SK-MEL-5 (cell line): ENCODE data around the gene VWDE. TPM values are rescaled to one million over a fixed set of nuclear protein-coding genes. Genes with fewer than 3 reads are reported as not detected.
"Not testable (repeated sequence)": the region's sequence is repeated elsewhere in the genome, so short reads cannot be mapped to it uniquely, and the experiment has no call there.

Experiments
- DNase-seq: peaks from one replicate; pipeline ENCODE4 v3.0.0-alpha.2; 2016; ENCODE audit warnings: low read depth, low spot score
- in situ Hi-C: cut with HindIII; loops from 2 replicates; pipeline ENCODE4 v1.10.0; 2016; ENCODE audit warnings: low sequenced_read_pairs, high pct_unique_total_duplicates, low pct_unique_long_range_greater_than_20kb
- polyA plus RNA-seq, 2 experiments: library from polyadenylated mRNA; depleted of rRNA; stranded (reverse); fragments of >200 nt; gene quantifications; 2 replicates each; pipeline ENCODE4 v1.2.3, GENCODE V29; 2015
- total RNA-seq: library from RNA; depleted of rRNA; stranded (reverse); fragments of >200 nt; shearing (Covaris generic); gene quantifications from 2 replicates; pipeline ENCODE4 v1.2.3, GENCODE V29; 2014; rRNA removed

Gene VWDE
- 0.16 and 0.32 TPM in 2 replicates for total RNA-seq
- not detected in 2 replicates for polyA plus RNA-seq (2015; cell fraction: cytosol; rRNA removed)
- 0.26 and 1.5 TPM in 2 replicates for polyA plus RNA-seq (2015; cell fraction: nucleus; rRNA removed)

DNA sequence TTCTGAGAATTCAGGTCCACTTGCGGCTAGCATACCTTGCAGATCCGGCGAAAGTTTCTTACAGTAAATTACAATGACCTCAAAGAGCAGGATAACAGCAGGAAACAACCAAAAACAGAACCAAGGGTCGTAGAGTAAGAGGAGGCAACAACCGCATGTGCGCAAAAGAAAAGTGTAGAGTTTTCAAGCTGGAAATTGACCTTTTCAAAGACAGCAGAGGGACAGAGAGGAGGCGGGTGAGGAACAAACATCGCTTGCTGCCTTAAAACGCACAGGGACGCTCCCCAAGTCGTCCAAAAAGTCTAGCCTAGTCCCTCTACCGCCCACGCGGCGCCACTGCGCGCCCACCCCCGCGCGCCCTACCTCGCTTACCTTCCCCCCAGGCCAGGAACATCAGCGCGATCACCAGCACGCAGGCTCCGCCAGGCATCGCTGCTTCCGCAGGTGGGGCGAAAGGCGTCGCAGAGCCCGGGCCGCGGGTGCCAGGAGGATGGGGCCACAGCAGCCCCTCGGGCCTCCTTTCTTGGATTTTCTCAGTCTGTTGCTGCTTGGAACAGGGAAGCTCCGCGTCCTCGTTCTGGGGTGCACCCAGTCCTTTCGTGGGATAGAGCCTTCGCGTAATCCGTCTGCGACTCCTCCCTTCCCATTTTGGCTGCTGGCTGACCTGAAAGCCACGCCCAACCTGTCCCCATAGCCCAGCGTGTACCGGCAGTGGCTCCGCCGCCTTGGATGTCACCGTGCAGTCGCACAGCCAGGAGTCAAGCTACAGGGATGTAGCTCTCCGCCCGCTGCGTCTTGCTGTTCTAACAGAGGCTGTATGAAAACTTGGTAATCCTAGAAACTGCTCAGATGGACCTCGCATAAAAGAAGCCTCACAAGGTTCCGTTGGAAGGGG is at the start of gene VWDE:
TSS of gene VWDE (minus strand) at position 579 of the 895 bp plus-strand sequence. CDS start at position 430, 149 bp downstream.
- no peak for DNase-seq
- in situ Hi-C loops, result no loop called here

DNA sequence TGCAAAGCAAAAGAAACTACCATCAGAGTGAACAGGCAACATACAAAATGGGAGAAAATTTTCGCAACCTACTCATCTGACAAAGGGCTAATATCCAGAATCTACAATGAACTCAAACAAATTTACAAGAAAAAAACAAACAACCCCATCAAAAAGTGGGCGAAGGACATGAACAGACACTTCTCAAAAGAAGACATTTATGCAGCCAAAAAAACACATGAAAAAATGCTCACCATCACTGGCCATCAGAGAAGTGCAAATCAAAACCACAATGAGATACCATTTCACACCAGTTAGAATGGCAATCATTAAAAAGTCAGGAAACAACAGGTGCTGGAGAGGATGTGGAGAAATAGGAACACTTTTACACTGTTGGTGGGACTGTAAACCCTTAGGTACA is 49.5 kb upstream of the VWDE start:
- in situ Hi-C loops, DNase-seq: not testable (repeated sequence)

DNA sequence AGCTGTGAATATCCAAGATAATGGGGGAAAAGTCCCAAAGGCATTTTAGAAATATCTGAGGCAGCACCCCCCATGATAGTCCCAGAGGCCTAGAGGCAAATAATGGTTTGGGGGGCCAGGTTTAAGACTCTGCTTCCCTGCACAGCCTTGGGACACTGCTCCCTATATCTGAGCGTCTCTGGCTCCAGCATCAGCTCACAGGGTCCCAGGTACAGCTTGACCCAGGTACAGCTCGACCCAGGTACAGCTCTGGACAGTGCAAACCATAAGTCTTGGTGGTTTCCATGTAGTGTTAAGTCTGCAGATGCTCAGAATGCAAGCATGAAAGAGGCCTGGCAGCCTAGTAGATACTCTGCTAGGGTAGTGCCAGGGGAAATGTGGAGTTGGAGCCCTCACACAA is 47.0 kb upstream of the VWDE start:
- in situ Hi-C loops, result no loop called here
- DNase-seq, result no peak

DNA sequence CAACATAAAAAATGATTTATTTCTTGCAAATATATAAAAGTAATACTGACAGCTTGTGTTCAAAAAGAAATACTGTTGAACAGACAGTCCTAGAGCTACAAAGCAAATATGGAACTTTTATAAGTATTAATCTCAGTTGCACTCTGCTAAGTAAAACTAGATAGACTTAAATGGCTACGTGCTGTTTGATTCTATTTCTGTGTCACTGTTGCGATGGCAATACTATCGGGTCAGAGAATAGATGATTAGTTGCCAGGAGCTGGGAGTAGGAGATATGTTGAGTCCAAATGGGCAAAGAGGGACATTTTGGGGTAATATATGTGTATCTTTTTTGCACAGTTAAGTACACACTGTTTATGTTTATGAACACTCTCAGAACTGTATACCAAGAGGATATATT is 41.1 kb upstream of the VWDE start:
- in situ Hi-C loops, result no loop called here
- no peak for DNase-seq

DNA sequence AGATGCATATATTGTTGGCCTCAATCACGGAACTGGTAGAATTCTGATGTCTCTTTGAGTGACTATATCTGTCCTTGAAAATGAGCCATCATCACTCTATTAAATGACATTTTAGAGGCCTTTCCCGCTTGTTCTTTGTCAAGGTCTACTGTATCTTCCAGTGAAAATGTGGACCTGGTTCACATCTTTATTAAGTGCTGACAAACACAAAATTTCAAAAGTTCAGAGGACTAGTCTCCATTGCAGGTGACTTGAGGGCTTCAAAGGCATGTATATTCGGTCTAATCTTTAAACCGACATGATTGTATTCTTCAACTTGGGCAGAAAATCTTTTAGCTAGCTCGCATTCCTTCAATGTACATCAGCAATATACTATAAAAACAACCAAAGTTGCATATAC is 36.6 kb upstream of the VWDE start:
- no peak for DNase-seq
- in situ Hi-C loops, result no loop called here

DNA sequence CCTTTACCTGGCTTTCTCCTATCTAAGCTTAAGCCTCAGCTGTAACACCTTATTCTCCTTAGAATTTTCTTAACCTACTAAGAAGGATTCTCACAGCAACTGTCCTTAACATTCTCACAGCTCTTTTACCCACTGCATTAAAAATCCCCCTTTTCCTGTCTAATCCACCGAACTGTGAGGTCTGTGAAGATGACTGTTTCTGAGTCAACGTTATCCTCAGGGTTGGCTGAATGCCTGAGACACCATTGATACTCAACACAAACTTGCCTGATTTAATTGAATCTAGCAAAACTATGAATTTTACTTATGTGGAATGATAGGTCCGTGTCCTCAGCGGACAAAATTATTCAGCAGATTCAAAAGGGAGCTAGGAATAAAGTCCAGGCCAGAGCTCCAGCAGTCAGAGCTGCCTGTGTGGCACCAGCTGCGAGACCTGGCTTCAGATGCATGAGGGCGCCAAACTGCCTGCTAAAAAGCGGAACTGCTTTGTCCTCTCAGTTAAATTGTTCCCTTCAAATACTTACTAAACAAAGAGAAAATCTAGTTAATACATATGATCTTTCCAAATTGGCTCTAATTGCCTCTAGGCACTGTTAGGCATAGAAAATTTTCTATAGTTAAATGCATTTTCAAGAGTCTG is 33.4 kb upstream of the VWDE start:
- in situ Hi-C loops, result no loop called here
- DNase-seq, result peak; percentile 37

DNA sequence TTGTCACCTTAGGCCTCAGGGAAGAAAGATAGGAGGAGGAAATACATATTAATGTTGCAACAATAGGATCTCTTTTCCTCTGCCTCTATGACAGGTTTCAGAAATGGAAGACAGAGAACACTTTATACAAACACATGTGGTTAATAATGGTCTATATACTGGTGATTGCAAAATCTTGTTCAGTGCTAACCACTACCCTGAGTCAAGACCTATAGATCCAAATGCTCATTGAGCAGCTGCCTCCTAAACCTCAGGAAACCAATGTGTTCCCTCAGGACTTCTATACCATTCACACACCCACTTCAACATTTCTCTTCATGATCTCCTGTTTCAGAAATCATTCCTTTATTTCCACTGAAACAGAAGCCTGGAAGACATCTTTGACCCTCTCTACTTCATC is 32.5 kb upstream of the VWDE start:
- peak; percentile 46 for DNase-seq
- in situ Hi-C loops, result no loop called here

DNA sequence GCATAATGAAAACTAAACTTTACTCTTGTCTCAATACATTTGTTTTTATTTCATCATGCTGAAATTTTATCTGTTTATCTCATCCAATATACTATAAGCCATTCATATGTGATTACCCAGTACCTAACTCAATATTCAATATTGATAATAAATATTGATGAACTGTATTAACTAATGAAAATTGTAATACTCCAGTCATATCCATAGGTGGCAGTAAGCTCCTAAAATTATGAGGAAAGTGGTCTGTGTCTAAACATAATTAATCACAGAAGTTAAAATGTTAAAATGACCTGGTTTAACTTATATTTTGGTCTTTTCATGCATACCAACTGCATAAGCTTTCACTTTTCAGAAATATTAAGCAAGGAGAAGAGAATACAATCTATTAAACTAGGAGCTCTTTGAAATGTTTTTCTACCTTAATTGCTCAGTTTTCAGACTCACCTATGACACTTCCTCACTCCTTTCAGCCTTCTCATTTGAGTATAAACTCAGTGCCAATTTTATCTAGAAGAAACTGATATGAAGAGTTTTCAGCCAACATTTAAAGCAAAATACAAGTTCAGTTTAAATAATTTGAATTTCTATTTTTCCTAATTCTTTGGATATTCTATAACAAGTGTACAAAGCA is 30.5 kb upstream of the VWDE start:
- DNase-seq, result peak; percentile 44
- in situ Hi-C loops, result no loop called here

DNA sequence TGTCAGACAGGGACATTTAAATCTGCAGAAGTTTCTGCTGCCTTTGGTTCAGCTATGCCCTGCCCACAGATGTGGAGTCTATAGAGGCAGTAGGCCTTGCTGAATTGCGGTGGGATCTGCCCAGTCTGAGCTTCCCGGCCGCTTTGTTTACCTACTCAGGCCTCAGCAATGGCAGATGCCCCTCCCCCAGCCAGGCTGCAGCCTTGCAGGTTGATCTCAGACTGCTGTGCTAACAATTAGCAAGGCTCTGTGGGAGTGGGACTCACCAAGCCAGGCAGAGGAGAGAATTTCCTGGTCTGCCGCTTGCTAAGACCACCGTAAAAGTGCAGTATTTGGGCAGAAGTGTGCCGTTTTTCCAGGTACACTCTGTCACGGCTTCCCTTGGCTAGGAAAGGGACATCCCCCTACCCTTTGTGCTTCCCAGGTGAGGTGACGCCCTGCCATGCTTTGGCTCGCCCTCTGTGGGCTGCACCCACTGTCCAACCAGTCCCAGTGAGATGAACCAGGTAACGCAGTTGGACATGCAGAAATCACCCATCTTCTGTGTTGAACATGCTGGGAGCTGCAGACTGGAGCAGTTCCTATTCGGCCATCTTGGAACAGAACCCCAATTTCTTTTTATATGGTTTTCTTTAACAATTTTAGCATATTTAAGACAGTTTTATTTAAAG is 28.4 kb upstream of the VWDE start:
- DNase-seq, result no peak

DNA sequence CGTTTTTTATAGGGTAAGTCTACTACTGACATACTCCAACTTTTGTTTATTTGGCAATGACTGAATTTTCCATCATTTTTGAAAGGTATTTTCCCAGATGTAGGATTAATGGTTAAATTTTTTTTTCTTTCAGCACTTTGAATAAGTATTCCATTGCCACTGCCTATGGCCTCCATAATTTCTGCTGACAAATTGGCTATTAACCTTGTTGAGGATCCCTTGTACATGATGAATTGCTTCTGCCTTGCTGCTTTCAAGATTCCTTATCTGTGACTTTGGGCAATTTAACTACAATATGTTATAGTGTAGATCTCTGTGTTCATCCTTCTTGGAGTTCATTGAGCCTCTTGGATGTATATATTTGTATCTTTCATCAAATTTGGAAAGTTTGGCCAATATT is 21.6 kb upstream of the VWDE start:
- DNase-seq, result no peak
- in situ Hi-C loops, result no loop called here

More for the DNA sequence above, 28.4 kb upstream of the VWDE start:
- in situ Hi-C loops, result no loop called here

DNA sequence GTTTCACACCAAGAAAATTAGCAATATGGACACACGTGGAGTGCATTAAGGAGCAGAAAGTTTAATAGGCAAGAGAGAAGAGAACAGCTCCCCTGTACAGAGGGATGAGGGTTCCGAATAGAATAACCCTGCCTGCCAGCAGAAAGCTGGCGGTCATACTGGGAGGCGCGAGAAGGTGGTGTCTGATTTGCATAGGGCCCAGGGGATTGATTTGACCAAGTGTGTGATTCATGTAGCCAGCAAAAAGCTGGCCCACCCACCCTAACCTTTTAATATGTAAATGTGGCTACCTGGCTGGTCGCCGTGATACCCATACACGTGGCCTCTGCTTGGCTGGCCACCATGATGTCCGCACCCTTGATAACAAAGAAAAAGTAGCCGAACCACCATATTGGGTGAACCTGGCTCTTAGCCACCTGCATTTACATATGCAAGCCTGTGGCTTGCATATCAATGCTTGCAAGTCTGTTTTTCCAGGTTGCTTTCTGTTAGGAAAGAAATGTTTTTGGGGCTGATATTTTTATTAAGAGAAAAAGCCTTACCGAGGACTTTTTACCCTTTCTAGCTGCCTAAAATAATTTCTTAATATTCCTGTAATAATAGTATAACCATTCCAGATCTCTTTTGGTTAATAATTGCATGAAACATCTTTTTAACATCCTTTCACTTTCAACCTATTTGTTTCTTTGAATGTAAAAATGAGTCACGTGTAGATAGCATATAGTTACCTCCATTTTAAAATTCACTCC is 20.5 kb upstream of the VWDE start:
- no peak for DNase-seq
- in situ Hi-C loops, result no loop called here

DNA sequence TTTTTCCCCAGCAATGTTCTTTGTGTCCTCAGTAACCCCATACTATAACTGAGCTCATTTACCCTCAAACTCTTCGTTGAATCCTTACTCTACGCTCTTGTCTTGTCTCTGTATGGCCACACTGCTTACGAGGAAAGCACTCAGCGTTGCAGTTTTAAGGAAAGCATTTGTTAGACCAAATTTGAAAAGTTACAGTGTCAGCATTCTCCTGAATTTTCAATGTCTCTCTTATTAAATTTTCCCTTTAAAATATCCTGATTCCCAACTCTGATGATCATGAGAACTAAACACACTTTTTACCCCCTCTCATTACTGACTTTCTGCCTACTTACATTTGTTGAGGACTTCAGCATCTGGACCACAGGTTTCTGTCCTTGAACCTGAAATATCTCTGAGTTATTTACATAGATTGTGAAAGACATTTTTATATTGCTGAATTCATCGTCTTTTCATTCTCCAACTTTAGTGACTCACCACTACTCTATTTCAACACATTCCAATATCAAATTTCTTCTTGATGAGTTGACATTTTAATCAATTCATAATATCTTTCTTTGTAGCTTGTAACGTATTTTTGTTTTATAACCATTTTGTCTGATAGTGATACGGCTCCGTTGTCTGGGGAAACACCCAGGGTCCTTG is 19.8 kb upstream of the VWDE start:
- in situ Hi-C loops, result no loop called here
- DNase-seq, result no peak

DNA sequence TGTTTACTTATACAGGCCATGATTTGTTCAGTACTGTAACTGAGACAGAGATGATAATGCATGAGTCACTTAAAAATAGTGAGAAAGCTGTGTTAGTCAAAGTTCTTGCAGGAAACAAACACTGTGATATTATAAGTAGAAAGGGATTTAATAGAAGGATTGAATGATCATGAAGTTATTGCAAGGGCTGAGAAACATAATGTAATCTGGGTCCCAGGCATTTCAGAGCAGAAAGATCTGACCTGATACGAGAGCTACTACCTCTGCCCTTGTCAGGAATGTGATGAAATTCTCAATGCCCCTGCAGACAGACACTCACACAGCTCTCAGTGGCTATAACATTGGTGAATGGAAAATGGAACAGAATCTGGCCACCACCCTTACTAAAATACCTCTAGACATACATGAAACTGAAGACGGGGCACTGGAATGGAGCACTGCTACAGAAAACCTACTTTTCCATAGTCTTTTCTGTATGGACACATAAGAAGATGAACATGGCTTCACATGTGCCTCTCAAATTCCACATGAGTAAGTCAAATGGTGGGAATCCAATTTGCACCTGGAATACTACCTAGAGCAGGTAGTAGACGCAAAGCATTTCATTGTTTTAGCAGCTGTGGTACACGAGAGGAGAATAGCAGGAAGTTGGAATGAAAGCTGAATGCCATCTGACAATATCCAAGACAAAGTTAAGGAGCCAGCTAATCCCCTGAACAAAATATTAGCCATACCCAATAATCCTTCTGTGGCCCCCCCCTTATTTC is 19.1 kb upstream of the VWDE start:
- no peak for DNase-seq
- in situ Hi-C loops, result no loop called here

DNA sequence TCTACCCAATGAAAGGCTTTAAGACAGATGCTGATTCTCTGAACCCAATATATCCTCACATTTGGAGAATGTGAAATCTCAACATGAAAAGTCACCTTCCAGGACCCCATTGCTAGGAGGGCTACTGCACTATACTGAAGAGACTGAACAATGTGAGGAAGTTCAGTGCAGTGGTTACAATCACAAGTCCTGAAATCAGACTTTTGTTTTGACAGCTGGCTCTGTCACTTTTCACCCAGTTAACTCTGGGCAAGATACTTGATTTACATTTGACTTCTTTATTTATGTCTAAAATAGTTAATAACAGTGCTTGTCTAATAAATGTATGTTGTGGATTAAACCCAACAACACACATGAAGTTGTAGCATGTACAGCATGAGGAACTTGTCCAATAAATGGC is 14.8 kb upstream of the VWDE start:
- no peak for DNase-seq
- in situ Hi-C loops, result no loop called here

DNA sequence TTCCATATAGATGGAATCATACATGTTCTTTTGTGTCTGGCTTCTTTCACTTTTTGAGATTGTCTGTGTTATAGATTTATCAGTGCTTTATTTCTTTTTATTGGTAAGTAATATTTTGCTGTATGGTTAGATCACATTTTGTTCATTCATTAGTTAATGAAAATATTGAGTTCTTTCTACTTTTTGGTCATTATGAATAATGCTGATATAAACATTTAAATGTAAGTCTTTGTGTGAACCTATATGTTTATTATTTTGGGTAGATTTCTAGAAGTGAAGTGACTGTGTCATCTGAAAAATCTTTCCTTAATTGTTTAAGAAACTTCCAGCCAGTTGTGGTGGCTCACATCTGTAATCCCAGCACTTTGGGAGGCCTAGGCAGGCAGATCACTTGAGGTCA is 11.4 kb upstream of the VWDE start:
- in situ Hi-C loops, result no loop called here
- no peak for DNase-seq

DNA sequence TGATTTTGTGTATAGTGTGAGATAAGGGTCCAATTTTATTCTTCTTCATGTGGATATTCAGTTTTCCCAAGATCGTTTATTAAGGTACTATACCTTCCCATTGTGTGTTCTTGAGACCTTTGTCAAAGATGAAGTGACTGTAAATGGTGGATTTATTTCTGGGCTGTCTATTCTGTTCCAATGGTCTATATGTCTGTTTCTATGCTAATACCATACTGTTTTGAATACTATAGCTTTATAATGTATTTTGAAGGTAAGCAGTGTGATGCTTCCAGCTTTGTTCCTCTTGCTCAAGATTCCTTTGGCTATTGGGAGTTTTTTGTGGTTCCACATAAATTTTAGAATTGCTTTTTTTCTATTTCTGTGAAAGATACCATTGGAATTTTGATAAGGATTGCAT is 8.7 kb upstream of the VWDE start:
- in situ Hi-C loops, result no loop called here
- DNase-seq, result no peak
